ENCODE data around the gene PRDM16.

The PRDM16 gene

DNA sequence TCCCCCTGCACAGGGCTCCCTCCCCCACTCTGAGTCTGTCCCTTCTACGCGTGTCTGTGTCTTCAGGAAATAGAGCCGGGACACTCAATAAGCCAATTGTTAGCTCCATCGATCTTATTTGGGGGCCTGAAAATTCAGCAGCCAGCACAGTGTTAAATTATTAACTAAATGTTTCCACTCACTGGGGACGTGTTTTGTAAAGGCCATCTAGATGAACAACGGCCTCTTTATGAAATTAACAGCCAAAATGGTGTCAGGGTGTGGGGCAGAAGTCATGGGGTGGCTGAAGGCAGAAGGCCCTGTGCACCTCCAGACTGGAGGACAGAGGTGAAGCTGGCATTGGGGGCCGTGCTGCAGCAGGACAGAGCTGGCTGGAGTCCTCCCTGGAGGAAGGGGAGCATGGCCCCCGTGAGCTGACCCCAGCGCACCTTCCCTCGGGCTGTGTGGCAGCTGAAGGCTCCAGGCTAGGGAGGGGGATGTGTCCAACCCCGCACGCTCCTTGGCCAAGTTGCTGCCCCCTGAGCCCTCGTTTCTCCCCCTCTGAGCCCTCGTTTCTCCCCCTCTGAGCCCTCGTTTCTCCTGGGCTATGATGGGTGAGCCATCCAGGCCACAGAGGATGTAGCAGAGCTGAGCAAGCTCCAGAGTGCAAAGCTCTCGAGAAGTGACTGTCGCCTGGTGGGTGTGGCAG, 271.7 kb downstream of the PRDM16 start:
- no peak for DNase-seq (ENCODE audit: low spot score)

DNA sequence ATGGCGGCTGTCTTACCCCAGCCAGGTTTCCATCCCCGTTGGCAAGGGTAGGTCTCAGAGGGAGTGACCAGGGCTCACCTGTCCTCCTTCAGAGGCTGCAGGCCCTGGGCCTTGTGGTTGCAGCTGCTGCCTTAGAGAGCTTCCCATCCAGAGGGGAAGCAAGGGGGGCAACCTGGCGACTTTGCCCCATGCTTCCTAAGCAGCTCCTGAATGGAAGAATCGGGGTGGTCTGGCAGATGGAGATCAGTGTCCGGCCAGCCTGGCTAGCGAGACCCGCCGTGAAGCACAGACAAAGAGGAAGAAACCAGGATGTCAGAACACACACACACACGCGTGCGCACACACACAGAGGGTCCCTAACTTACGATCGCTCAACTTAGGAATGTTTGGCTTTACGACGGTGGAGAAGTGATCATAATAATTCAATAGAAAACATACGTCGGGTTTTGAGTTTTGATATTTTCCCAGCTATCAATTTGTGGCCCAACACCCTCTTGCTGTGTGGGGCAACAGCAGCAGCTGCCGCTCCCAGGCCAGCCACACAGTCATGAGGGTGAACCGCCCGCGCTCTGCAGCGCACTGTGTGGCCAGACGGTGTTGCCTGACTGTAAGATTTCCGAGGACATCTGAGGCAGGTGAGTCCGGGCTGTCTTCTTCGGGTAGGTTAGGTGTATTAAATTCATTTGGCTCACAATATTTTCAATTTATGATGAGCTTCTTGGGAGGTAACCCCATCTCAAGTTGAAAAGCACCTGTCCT, 272.4 kb downstream of the PRDM16 start:
- DNase-seq (ENCODE audit: low spot score), result no peak

DNA sequence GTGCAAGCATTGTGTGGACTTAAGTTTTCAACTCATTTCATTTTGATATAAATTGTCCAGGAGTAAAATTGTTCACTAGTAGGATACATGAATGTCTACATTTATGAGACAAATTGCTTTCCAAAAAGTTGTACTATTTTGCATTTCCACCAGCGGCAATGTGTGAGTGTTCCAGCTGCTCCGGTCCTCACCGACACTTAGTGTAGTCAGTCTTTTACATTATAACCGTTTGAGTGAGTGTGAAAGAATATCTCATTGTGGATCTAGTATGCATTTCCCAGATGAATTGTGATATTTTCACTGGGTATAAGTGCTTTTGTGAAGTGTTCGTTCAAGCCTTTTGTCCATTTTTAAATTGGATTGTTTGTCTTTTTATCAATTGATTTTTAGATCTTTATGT, 274.0 kb downstream of the PRDM16 start:
- DNase-seq (ENCODE audit: low spot score), result no peak

DNA sequence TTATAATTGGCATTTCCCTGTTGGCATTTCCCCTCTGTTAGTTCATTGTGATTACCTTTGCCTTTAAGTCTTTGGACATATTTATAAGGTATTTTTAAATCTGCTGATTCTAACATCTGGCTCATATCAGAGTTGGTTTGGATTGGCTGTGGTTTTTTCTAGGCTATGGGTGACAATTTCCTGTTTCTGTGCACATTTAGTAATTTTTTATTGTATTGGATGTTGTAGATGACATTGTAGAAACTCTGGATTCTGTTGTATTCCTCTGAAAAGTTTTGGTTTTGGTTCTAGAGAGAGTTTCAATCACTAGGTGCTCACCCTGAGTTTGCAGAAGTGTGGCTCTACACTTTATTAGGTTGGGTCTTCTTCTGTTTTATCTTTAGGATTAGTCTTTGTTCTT, 275.4 kb downstream of the PRDM16 start:
- DNase-seq (ENCODE audit: low spot score), result no peak

DNA sequence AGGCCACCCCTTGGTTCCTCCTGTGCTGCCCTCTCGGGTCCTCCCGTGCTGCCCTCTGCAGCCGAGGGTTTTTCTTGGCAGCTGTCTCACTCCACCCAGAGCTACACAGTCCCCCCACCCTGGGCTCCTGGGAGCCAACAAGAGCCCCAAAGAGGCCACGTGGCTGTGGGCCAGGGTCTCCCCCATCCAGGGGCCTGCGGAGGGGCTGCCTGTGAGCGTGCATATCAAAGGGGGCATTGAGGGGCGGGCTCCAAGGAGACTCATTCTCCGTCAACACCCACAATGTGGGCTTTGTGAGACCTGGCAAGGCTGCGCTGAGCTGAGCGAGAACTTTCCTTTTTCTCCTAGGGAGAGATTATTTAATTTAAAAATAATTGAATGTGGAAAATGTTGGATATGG, 276.8 kb downstream of the PRDM16 start:
- no peak for DNase-seq (ENCODE audit: low spot score)

DNA sequence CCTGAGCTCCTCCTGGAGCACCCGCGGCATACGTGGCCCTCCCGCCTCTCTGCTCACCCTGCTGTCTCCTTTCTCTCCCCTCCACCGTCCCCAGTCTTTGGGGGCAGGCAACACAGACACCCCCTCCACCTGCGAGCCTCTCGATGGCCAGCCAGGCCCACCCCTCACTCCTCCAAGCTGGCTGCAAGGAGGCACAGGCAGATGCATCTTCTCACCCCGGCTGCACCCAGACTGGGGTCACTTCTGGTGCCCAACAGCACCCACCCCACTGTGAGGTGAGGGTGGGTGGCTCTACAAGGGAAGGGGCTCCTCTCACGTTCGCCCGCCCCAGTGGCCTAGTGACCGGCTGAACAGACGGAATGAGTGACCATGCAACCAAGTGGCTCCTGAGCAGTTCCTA, 277.5 kb downstream of the PRDM16 start:
- DNase-seq (ENCODE audit: low spot score), result no peak

DNA sequence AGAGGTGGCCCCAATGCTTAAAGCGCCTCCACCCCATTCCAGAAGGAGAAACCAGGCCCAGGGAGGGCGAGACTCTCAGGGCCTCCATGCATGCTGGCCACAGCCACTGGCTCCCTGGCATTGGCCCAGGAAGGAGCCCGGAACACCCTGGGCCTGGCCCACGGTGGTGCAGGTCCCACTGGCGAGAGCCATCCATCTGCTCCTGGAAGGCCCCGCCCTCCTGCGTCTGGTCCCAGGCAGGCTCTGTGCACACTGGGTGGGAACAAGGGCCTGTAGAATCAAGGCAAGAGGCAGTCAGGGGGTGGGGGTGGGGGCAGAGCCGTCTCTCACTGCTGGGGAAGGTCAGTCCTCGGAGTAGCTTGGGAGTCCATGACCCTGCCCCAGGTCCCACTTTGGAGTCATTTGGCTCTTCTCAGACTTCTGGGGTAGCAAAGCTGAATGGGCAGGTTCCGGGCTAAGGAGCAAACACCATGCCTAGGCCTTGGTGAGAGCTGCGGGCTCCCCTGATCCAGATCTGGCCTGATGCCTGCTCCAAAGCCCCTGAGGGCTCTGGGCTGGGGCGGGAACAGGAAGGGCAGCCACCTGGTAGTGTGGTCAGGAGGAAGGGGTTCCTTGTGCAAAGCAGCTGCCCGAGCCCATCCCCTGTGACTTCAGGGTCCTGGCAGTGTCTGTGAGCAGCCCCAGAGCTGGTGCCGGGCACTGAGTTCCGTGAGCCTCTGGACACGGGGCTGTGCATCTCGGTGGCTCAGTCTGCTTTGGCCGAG, 278.4 kb downstream of the PRDM16 start:
- no peak for DNase-seq (ENCODE audit: low spot score)

DNA sequence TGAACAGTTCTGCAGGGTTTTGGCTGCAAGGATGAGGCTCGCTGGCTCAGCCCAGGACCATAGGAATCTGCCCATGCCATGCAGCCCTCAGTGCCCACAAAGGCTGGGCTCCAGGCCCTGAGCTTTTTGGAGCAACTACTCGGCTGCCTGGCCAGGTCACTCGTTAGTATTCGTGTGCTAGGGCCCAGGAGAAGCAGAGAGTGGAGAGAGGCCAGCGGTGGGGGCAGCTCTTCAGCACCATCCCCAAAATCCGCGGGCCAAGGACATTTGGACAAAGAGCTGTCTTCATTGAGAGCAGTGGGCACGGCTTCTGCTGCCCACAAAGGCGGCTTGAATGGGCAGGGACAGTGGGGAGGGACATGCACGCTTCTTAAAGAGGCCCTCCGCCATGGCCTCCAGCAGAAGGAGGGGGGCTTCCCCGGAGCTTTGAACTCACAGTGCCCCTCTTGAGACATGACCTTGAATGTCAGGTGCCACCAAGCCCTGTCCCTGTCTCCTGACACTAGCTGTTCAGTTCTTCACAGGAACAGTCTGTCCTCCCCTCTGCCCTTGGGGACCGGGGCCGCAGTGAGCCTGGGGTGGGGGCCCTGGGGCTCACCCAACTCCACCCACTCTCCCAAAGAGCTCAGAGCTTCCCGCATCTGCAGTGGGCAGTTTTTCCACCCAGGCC, 279.3 kb downstream of the PRDM16 start:
- DNase-seq (ENCODE audit: low spot score), result no peak

DNA sequence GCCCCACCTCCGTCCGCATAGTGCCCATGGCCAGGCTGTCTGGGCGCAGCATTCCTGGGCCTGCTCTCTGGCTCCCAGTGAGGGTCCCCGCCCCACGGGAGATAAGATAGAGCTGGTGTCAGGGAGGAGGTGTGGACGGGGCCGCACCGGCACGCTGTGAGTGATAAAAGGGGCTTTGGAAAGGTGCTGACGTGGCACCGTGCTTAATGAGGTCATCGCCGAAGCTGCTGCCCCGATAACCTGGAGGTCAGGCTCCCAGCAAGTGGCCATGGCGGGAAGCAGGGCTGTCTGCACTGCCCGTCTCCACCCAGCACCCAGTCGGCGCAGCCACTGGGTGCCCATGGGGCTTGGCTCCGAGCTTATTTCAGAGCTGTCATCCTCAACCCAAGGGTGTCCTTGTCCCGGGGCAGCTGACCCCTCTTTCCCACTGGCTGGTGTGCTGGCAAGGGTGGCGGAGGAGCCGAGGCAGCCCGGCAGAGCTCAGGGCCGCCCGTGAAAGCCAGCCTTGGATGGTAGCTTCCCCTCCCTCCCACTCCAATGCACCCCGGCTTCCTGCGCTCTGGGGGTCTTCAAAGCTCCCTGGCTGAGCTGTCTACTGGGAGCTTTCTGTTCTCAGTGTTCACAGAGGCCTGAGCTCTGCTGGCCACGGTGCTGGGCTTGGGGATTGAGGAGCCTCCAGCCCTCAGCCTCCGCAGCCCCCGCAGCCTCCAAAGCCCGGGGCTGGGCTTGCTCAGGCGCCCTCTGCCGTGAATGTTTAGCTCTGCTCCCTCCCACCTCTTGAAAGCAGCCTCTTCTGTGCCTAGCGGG, 280.4 kb downstream of the PRDM16 start:
- no peak for DNase-seq (ENCODE audit: low spot score)

DNA sequence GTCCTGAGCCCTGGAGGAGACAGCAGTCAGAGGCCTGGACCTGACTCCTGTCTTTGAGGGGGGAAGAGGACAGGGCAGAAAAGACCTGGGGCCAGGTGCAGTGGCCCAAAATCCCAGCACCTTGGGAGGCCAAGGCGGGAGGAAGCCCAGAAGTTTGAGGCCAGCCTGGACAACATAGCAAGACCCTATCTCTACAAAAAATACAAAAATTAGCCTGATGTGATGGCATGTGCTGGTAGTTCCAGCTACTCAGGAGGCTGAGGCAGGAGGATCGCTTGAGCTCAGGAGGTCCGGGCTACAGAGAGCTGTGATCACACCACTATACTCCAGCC, 280.9 kb downstream of the PRDM16 start:
- DNase-seq (ENCODE audit: low spot score), result no peak

DNA sequence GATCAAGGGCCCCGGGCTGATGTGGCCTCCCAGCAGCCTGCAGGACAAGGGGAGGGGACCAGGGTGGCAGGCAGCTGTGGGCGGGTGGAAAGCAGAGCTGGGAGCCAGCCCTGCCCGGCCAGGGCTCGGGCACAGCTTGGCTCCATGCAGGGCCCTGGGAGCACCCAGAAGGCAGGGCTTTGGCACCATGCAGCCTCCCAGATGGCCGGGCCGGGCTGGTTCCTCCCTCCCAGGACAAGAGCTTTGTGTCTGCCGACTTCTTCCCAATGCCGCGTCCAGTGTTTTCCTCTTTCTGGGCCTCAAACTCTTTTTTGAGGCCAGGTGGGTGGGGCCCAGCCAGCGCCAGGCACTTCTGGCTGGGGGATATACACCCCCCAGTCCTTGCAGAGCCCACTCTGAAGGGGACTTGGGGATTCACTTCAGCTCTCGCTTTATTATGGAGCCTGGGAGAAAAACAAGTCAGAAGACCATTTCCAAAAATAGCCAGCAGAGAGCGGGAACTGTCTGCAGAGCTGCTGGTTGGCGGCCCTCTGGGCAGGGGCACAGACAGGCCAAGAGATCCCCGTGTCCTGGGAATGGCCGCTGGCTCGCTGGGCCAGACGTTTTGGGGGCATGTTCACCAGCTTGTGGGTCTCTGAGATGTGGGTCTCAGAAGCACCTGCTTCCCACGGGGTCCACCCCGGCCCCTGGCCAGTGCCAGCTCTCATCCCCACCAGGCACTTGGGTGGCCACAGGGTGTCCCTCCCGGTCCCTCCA, 281.7 kb downstream of the PRDM16 start:
- DNase-seq (ENCODE audit: low spot score), result no peak

DNA sequence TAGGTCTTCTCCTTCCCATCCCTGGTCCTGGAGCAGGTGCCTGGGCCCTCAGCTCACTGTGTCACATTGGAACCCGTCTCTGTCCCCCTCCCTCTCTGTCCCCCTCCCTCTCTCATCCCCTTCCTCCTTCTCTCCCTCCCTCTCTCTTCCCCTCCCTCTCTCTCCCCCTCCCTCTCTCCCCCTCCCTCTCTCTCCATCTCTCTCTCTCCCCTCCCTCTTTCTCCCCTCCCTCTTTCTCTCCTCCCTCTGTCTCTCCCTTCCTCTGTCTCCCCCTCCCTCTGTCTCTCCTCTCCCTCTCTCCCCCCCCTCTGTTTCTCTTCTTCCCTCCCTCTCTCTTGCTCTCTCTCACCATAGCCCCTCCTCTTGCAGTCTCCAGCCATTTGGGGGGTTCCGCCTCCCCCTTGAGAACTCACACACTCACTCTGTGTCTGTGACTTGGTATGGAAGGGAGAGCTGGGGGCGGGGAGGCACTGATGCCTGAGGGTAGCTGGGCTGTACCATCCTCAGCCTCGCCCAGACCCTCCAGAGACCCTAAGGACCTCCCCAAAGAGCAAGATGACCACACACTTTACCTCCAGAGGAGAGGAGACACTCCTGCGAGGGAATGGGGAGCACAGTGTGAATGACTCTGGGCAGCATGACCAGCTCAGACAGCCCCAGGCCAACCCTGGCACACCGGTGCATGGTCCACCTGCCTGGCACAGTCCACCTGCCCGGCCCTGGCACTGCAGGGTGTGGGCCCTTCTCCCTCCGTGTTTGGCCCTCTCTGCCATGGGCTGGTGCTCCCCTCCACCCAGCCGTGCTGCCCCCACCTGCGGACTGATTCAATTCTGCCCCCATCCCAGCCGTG, 282.7 kb downstream of the PRDM16 start:
- DNase-seq (ENCODE audit: low spot score), result no peak

DNA sequence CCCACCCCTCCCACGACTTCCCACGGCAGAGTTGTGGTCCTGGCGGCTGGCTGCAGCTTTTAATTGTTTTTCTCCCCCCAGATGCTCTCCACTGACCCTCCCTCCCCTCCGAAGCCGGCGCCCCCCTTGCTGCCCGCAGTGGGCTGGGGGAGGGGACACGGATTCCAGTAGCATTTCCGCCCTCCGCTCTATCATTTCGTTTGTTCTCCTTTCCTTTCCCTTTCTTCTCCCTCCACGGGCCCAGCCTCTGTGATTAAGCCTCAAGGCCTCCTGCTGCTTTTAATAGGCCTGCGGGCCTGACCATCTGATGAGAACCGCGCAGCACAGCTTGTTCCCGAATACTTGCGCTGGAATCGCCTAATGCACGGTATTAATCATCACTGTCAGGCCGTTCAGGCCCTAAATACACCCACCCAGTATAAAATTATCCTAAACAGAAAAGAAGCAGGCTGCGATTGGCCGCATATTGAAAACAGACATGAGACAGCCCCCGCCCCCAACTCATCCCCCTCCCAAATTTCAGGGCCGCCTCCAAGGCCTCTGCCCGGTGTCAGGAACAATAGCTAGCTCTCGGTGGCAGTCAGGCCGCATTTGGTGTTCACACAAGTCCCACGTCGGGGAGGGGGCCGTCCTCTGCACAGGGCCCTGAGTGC, 283.4 kb downstream of the PRDM16 start:
- no peak for DNase-seq (ENCODE audit: low spot score)

DNA sequence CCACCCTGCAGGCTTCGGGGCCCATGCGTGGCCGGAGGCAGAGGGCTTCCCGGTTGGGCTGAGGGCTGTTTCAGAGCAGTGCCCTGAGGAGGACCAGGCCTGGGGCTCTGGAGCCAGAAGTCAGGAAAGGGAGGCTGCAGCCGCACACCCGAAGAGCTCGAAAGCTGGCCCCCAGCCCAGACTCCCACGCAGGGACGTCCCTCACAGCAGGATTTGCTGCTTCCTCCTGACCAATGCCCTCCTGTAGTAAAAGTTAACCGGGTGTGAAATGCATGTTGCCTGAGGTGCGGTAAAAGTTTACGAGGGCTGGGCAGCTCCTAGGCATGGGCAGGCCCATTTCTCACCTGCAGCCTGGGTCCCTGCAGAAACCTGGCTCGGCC, 283.9 kb downstream of the PRDM16 start:
- no peak for DNase-seq (ENCODE audit: low spot score)

DNA sequence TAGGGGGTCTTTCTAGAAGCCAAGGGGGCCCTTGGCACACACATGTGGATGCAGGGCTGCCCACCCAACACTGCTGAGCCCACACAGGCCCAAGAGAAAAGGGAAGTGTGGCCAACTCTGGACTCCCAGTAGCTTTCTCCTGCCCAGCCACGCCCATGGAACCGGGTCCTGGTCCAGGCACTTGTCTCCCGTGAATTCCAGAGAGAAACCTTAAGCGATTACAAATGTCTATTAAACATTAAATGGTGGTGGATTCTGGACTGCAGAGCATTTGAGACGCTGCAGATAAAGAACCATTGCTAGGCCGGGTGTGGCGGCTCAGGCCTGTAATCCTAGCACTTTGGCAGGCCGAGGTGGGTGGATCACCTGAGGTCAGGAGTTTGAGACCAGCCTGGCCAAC, 284.9 kb downstream of the PRDM16 start:
- no peak for DNase-seq (ENCODE audit: low spot score)

DNA sequence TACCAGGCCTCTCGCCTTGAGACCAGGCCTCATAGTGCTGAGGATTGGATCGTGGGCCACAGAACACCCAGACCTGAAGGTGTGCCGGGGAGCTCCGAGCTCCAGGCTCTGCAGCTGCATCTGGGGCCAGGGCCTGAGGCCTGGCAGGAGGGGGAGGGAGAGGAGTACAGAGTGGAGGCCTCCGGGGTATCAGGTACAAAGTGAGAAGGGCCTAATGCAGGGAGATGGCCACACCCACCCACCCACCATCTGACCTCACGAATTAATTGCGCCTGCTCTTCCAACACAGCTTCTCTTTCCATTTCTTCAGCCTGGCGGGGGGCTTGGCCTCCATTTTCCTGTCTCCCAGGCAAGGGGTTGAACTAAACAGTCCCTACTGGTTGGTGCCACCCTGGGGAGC, 286.1 kb downstream of the PRDM16 start:
- DNase-seq (ENCODE audit: low spot score), result no peak

DNA sequence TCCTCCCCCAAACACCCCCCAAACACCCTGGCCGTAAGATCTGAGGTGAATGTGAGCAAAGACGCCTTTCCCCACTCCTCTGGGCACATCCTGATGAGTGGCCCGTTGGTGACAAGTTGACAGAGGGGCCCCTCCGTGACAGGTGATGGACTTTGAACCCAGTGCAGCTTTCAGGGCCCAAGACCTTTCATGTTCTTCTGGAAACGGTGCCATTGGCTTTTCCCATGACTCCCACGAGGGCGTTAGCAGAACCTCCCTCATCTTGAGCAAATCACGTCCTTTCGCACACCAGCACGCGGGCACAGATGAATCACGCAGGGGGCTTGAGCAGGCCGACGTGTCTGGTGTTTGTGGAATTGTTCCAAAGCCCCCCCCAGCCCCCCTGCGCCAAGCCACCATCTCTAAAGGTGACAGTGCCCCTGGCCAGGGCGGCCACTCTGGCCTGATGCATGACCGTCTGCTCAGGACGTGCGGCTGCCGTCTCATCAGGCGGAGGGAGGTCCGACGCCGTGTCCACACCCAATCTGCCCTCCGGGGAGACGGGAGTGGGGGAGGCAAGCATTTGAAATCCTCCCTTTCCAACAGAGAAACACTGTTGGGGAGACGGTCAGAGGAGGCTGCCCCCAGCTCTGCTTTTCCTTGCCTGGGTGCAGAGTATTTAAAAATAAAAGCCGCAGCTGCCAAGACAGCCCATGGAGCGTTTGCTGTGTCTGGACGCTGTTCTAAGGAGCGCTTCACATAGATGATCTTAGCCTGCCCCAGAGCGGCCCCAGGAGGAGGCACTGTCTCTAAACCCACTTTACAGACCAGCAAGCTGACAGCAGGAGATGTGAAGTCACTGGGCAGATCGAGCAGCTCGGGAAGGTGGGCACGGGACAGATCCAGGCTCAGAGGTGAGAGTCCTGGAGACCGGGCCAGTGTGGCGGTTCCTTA, 287.2 kb downstream of the PRDM16 start:
- DNase-seq (ENCODE audit: low spot score), result no peak

DNA sequence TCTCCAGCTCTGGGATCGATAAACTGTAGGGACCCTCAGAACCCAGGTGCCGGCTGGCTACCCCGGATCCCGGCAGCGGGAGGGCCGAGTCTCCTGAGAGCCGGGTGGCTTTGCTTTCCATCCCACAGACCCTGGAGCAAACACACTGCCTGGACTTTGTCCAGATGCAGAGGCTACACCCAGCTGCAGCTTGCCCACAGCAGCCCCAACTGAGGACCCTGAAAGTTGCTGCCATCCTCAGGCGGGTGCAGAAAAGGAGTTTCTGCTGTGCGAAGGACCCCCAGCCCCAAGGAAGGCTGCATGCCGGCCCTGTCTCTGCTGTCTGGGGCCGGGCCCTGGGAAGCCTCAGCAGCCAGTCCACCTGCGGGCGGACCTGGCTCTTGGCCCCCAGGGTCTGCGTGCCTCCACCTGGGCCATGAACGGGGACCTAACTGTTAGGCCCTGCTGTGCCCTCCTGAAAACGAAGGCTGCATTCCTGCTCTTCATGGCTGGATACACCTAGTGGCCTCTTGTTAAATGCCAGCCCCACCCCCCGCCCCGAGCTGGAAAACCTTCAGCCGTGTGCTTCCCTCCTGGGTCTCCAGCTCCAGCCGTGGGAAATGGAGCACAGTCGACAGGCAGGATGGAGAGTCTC, 287.9 kb downstream of the PRDM16 start:
- no peak for DNase-seq (ENCODE audit: low spot score)
